Activated naive CD8-positive, alpha-beta T cell (primary cell): ENCODE measurements around the gene TMEM243.
A peak's percentile ranks its signal among the peaks of the same experiment; 100 is the strongest.

Source experiments
- H3K27ac Mint-ChIP-seq: one replicate; pipeline ENCODE4 v1.8.0; 2021; ENCODE audit warnings: mixed read lengths
- H3K27me3 Mint-ChIP-seq: one replicate; pipeline ENCODE4 v1.8.0; 2021; ENCODE audit warnings: mixed read lengths
- H3K36me3 Mint-ChIP-seq: one replicate; pipeline ENCODE4 v1.8.0; 2021; ENCODE audit warnings: mixed read lengths
- H3K4me1 Mint-ChIP-seq: one replicate; pipeline ENCODE4 v1.8.0; 2021; ENCODE audit warnings: low read depth, mixed read lengths
- H3K4me3 Mint-ChIP-seq: one replicate; pipeline ENCODE4 v1.8.0; 2021; ENCODE audit warnings: mild to moderate bottlenecking, mixed read lengths
- H3K9me3 Mint-ChIP-seq: one replicate; pipeline ENCODE4 v1.8.0; 2021; ENCODE audit warnings: low read depth, mixed read lengths

TMEM243 gene

DNA sequence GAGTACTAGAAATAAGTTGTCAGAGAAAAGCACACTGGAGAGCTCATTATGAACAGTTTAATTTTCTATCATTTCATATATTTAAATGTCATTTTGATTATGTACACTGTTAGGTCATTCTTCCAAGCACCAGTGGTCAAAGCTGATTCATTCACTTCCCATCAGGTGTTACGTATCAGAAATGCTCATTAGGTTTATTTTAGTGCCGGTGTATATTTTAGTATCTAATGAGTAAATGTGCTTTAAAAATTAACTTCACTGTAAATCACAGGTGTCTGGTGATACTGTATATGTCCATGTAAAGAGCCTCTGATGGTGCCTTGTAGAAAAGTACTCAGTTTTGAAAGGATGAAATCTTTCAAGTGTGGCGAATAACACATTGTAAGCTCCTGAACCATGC, 63.7 kb downstream of the TMEM243 start:
- Mint-ChIP-seq H3K27ac (peak overlapping the region; percentile 50), H3K4me1 (peaks cover 74% of the 10 kb centered on the region), H3K36me3 (peaks cover 6% of the 10 kb centered on the region), H3K4me3 (peak overlapping the region; percentile 65), H3K27me3 (no peaks in the 10 kb centered on the region), H3K9me3 (no peaks in the 10 kb centered on the region)

DNA sequence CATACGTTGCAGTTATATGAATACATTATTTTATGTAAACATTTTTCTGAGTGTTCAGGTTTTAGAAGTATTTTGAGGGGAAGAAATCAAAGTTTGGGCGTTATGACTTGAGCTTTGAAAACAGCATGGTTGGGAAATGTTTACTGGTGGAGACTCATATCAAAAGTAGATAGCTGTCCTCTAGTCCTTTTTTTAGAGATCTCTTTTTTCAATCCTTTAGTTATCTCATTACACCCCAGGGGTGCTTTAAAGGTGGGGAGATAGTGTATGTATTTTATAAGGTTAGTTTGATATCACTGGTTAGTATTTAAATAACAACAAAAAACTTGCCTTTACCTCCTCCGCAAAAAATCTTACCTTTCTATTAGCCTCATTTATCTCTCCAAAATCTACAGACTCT, 65.0 kb downstream of the TMEM243 start:
- no peaks in the 10 kb centered on the region for H3K9me3 Mint-ChIP-seq
- peaks cover 65% of the 10 kb centered on the region for H3K4me1 Mint-ChIP-seq
- no peak overlapping the region for H3K27ac Mint-ChIP-seq
- H3K36me3 Mint-ChIP-seq = peaks cover 6% of the 10 kb centered on the region
- H3K27me3 Mint-ChIP-seq = no peaks in the 10 kb centered on the region
- H3K4me3 Mint-ChIP-seq = peak overlapping the region; percentile 97

DNA sequence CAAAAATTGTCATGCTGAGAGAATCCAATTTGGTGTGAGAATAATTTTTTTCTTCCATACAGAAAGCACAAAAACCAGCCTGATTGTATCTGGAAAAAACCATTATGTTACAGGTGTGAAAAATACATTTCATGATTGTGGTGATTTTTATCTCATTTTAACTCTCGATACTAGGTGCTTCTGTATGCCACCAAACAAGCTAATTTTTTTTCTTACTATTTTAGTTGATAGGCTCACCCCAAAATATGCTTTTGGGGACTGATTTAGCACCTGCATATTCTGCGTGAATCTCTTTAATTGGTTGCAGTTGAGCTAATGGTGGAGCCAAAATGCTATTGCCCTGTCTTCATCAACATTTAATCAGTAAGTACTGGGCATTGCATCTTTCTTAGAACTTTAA, 65.4 kb downstream of the TMEM243 start:
- Mint-ChIP-seq H3K27me3 (no peaks in the 10 kb centered on the region), H3K27ac (no peak overlapping the region), H3K36me3 (peaks cover 4% of the 10 kb centered on the region), H3K4me3 (peak overlapping the region; percentile 97), H3K4me1 (peaks cover 60% of the 10 kb centered on the region), H3K9me3 (no peaks in the 10 kb centered on the region)

DNA sequence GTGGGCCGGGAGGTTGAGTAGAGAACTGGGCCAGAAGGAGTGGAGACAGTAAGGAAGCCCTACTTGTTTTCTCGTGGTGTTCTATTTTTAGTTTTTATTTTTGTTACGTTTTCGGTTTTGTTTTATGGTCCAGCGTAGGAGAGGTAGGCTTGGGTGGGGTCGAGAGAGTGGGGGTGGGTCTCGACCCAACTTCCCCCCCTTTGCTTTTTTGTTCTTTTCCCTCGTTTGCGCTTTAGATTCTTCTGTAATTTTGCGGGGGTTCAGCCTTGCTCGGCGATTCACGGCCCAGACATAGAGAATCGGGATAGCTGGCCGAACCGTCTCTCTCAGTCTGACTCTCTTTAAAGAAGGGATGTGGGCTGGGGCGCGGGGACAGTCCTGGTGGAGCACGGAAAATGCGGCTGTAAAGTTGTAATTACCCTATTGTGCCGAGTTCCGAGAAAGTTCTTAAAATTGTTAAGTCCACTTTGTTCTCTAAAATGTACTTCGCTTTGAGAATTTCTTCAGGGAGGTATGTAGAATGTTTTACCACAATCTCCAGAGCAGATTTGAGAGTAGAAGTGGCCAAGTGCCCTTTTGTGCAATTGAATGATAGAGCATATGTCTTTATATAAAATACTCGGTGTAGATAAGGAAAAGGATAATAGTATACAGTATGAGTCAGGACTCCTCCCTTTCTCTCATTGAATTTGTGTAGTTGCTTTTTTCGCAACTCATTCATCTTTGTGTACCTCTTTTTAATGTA, 66.5 kb downstream of the TMEM243 start:
- H3K27me3 Mint-ChIP-seq = no peaks in the 10 kb centered on the region
- peak overlapping the region; percentile 97 for H3K4me3 Mint-ChIP-seq
- H3K36me3 Mint-ChIP-seq = peaks cover 4% of the 10 kb centered on the region
- peaks cover 53% of the 10 kb centered on the region for H3K4me1 Mint-ChIP-seq
- peak overlapping the region; percentile 99 for H3K27ac Mint-ChIP-seq
- no peaks in the 10 kb centered on the region for H3K9me3 Mint-ChIP-seq

DNA sequence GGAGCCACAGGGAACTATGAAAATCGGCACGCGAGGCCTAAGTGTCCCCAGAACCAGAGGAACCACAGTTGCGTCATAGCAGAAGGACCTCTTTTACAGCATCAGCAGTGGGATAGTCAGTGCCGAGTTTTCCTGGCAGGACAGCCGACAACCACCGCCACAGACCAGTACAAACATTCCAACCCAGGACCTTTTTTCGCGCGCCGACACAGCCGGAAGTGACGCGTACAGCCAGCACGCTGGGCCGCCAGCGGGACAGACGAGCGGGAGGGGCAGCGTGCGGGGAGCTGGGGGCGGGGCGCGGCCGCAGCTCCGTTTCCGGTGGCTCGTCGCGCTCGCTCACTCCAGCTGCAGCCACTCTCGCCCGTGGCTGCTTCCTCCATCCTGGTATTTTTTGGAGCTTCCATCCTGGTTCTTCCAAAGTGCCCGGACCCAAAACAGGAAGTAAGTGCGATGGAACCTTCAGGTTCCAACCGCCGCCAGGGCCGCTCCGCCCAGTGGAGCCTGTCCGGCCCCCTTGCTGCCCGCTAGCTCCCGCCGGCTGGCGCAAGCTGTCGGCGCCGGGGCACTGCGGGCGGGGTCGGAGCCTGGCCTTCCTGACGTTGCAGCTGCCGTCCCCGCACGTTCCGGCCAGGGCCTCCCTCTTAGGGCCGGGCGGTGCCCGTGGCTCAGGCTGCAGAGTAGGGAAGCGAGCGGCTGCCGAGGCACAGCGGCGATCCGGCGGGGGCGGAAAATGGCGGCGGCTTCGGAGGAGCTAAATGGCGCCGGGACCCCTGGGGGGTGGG, 67.2 kb downstream of the TMEM243 start, which contains the start of gene DMTF1:
Gene DMTF1 (plus strand): TSS at position 342 of the 785 bp plus-strand sequence. CDS start 12,489 bp downstream, outside the sequence.
- Mint-ChIP-seq H3K9me3 (no peaks in the 10 kb centered on the region), H3K27ac (peak within 1 kb of the TSS; percentile 99), H3K36me3 (peaks cover 4% of the 10 kb centered on the region), H3K4me1 (peaks cover 46% of the 10 kb centered on the region), H3K4me3 (peak within 1 kb of the TSS; percentile 97), H3K27me3 (no peaks in the 10 kb centered on the region)

DNA sequence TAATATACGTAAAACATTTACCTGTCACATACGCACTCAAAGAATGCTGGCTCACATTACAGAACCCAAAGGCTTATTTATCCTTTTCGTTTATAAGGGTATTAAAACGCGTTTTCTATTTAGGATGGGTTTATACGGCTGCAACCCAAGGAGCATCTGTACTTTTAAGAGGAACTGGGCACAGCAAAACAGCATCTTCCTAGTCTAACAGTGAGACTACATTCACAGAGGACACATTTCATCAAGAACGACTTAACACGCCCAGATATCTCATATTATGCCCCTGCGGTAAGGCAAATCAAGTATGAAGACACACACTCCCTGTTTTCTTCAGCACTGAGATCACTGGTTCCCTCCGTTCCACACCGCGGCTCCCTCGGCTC, 67.8 kb downstream of the TMEM243 start:
- Mint-ChIP-seq H3K36me3 (no peaks in the 10 kb centered on the region), H3K4me1 (peaks cover 40% of the 10 kb centered on the region), H3K27ac (peak overlapping the region; percentile 99), H3K27me3 (no peaks in the 10 kb centered on the region), H3K4me3 (peak overlapping the region; percentile 97), H3K9me3 (no peaks in the 10 kb centered on the region)

DNA sequence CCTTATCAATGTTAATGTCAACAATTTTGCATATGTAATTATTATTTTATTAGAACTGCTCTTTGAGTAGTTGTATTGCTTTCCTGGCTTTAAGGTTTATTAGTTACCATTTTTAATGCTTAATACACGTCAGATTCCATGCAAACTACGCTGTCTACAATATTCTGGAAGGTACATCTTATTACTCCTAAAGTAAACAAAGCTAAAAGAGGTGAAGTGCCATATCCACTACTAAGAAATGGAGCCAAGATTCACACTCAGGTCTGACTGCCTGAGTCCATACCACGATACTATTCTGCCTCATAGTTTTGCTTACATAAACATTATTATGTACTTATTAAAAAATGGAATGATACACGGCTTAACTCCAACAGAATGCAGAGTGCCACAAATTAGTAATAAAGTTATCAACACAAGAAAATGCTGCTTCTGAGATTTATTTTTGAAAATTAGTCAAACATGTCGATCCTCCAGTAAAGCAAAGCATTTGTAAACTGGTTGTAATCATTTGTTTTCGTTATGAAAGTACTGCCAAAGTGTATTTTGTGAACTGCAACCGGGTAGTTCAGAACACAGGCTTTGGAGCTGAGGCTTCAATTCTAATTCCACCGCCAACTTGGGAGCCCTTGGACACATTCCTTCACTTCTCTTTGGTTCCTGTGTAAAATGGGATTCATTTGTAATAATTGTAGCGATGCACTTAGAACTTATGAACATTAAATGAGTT, 68.4 kb downstream of the TMEM243 start:
- Mint-ChIP-seq H3K27ac (peak overlapping the region; percentile 99), H3K4me1 (peaks cover 34% of the 10 kb centered on the region), H3K4me3 (peak overlapping the region; percentile 97), H3K36me3 (no peaks in the 10 kb centered on the region), H3K9me3 (no peaks in the 10 kb centered on the region), H3K27me3 (no peaks in the 10 kb centered on the region)

DNA sequence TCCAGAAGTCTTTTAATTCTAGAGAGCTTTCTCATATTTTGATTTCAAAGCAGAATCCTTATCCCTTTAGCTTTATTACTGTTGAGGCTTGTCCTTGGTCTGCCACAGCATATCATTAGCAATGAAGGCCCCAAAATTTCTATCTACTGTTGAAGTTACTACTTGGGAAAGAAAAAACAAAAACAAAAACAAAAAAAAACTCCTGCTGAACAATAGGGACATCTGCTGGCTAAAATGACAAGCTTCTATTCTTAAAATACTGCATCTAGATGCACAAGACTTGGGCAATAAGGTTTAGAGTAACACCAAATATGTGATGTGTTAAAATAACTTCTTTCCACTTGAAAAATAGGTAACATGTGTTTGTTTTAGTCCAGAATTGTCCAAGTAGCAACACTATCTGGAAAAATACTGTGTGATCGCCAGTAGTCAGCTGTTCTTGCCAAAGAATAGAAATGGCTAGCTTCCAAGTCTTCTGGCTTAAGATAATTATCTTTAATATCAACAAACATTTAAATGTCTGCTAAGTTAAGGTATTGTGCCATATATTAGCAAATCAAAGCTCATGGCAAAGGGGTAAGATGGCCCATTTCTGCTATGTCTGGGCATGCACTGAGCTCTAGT, 71.1 kb downstream of the TMEM243 start:
- H3K4me3 Mint-ChIP-seq = no peak overlapping the region
- no peaks in the 10 kb centered on the region for H3K36me3 Mint-ChIP-seq
- H3K4me1 Mint-ChIP-seq = peaks cover 10% of the 10 kb centered on the region
- H3K9me3 Mint-ChIP-seq = no peaks in the 10 kb centered on the region
- H3K27me3 Mint-ChIP-seq = no peaks in the 10 kb centered on the region
- H3K27ac Mint-ChIP-seq = no peak overlapping the region

DNA sequence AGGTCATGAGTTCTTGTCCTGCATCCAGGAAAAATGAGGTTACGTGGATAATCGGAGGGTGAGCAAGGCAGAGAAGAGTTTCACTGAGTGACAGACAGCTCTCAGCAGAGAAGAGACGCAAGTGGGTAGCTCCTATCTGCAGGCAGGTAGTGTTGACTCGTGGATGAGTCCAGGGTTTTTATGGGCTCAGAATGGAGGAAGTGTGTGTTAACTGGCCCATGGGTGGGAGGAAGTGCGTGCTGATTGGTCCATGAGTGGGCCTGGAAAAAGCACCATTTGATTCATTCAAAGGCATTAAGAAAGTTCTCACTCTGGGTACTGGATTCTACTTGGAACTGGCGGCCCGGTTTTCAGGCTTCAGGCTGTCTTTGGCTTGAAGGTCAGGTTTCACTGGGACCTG, 72.0 kb downstream of the TMEM243 start:
- Mint-ChIP-seq H3K27me3 (no peaks in the 10 kb centered on the region), H3K4me1 (peaks cover 6% of the 10 kb centered on the region), H3K36me3 (no peaks in the 10 kb centered on the region), H3K27ac (no peak overlapping the region), H3K4me3 (no peak overlapping the region), H3K9me3 (no peaks in the 10 kb centered on the region)

DNA sequence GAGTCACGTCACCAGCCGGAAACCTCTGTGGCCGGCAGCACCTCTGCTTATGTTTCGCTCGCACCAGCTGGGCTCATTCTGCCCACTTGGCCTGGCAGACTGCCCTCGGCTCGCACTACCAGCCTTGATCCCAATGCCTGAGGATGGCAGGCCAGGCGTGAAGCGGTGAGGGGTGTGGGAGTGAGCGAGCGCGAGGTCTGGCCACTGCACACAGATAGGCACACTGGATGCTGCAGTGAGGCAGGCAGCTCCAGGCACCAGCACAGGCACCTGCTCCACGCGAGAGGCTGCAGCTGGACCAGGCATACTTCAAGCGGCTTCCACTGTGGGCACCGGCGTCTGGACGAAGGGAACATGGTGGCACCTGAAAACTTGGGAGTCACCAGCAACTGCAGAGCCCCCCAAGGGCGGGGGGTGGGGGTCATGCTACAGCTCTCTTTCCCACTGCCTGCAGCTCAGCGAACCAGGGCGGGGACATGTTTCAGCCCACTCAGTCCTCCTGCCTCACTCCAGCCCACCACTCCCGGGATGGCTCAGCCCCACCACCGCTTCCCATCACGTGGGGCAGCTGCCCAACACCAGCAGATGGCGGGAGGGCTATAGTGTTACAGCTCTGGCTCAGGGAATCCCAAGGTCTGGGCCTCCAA, 72.7 kb downstream of the TMEM243 start:
- Mint-ChIP-seq H3K27ac (no peak overlapping the region), H3K36me3 (no peaks in the 10 kb centered on the region), H3K4me3 (no peak overlapping the region), H3K27me3 (no peaks in the 10 kb centered on the region), H3K4me1 (peaks cover 5% of the 10 kb centered on the region), H3K9me3 (no peaks in the 10 kb centered on the region)
